Left lung (tissue), 10 donors: ENCODE results near the gene CRACR2A. TPM values are rescaled to one million over a fixed set of nuclear protein-coding genes. Genes with fewer than 3 reads are reported as not detected.

Experiments used
- ATAC-seq: fragments of 200-7000 bp; cut with Tn5 transposase; one replicate; pipeline ENCODE4 v1.9.1; 2020; ENCODE audit warnings: moderate library complexity
- DNase-seq, 4 donors: peaks; one replicate each; pipeline ENCODE4 v3.0.0-alpha.2; 2013 to 2020
- H3K27ac ChIP-seq, 2 donors: fragments of 200-600 bp; sonication (generic) in 1 of 2; one replicate each; pipeline versions ENCODE4 v1.5.0 to v1.8.0; 2020 to 2021
- H3K27me3 ChIP-seq, 2 donors: fragments of 200-600 bp; sonication (generic) in 1 of 2; one replicate each; pipeline versions ENCODE4 v1.5.0 to v1.8.0; 2020 to 2021
- H3K36me3 ChIP-seq, 2 donors: fragments of 200-600 bp; sonication (generic) in 1 of 2; one replicate each; pipeline versions ENCODE4 v1.5.0 to v1.8.0; 2020 to 2021
- H3K4me1 ChIP-seq, 2 donors: fragments of 200-600 bp; one replicate each; pipeline ENCODE4 v1.8.0; 2021
- H3K4me3 ChIP-seq, 2 donors: fragments of 200-600 bp; sonication (generic) in 1 of 2; one replicate each; pipeline versions ENCODE4 v1.5.0 to v1.8.0; 2020 to 2021; ENCODE audit warnings: mild to moderate bottlenecking in 1 of 2
- H3K9me3 ChIP-seq, 2 donors: fragments of 200-600 bp; sonication (generic) in 1 of 2; one replicate each; pipeline versions ENCODE4 v1.5.0 to v1.8.0; 2020 to 2021
- CTCF ChIP-seq, 2 donors: fragments of 200-600 bp; sonication (generic) in 1 of 2; IDR thresholded peaks; one replicate each; pipeline versions ENCODE4 v1.5.0 to v1.8.0; 2021; ENCODE audit warnings: antibody characterized with exemption in 2 of 2
- intact Hi-C, 2 donors: fragments of 100-400 bp; cut with DNase I; formaldehyde crosslinking; loops; one replicate each; pipeline versions ENCODE4 v1.11.2 to v1.14.2; 2022
- polyA plus RNA-seq, 6 donors: library from polyadenylated mRNA; unstranded; fragments of 120-200 nt; gene quantifications; one replicate each; pipeline ENCODE4 v1.2.1, GENCODE V29; 2013; ENCODE audit not compliant: insufficient read length in 6 of 6
- total RNA-seq, 2 donors: library from RNA; stranded (reverse); fragmentation: NEBNext Ultra II Directional; extraction: Animal tissue kit (Norgen Biotek cat#: 25700); gene quantifications; one replicate each; pipeline ENCODE4 v1.2.1, GENCODE V29; 2021
- donor health status: DM: no; HTN: yes; CAD: no.
- donor health status: DM: no; HTN: no; CAD: no.

CRACR2A gene
- total and polyA plus RNA-seq, 8 donors, result 3.2 to 6.5 (median 3.8) TPM

GRCh38 chr12:3641428-3642018 is 111.4 kb downstream of the CRACR2A start:
- Histone ChIP-seq H3K36me3 (peaks cover 0 to 28% of the 10 kb centered on the region in 2 donors), H3K4me1 (no peaks in the 10 kb centered on the region), H3K4me3 (no peak overlapping the region), H3K9me3 (no peaks in the 10 kb centered on the region), H3K27ac (no peak overlapping the region), H3K27me3 (no peaks in the 10 kb centered on the region)
- no peak for DNase-seq
- TF ChIP-seq CTCF (IDR thresholded peaks at IDR 0.05), result no peak
- no peak for ATAC-seq
- intact Hi-C loops, result no loop called here

GRCh38 chr12:3636328-3636727 is 116.6 kb downstream of the CRACR2A start:
- Histone ChIP-seq H3K27me3 (no peaks in the 10 kb centered on the region), H3K4me1 (no peaks in the 10 kb centered on the region), H3K36me3 (peaks cover 0 to 31% of the 10 kb centered on the region in 2 donors), H3K9me3 (no peaks in the 10 kb centered on the region), H3K4me3 (no peak overlapping the region), H3K27ac (no peak overlapping the region)
- DNase-seq (no peak), ATAC-seq (no peak)
- TF ChIP-seq CTCF (IDR thresholded peaks at IDR 0.05), result no peak
- intact Hi-C loops, result no loop called here

DNA sequence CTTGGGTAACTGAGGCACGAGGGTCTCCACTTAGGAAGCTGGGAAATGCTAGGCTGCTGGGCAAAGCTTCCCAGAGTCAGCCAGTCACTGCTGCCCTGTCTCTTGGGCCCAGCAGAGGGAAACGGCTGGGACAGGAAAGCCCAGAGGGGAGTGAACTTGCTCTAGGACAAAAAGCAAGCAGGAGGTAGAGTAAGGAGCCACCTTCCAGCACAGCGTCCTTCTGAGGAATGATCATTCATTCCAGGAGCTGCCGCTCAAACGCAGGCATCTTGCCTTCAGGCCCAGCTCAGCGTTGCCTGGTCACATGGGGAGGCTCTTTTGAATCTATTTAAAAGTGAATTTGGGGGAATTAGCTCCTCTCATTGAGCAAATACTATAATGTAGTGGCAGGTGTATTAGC is 118.6 kb downstream of the CRACR2A start:
- DNase-seq, result no peak
- ATAC-seq, result no peak
- no peak overlapping the region for H3K4me3 ChIP-seq
- no peaks in the 10 kb centered on the region for H3K4me1 ChIP-seq
- H3K27me3 ChIP-seq, result no peaks in the 10 kb centered on the region
- peaks cover 0 to 34% of the 10 kb centered on the region in 2 donors for H3K36me3 ChIP-seq
- H3K27ac ChIP-seq, result no peak overlapping the region
- no peak for TF ChIP-seq CTCF (IDR thresholded peaks at IDR 0.05)
- intact Hi-C loops, result no loop called here
- no peaks in the 10 kb centered on the region for H3K9me3 ChIP-seq

GRCh38 chr12:3633396-3633795 is 119.5 kb downstream of the CRACR2A start:
- no peaks in the 10 kb centered on the region for H3K4me1 ChIP-seq
- no peaks in the 10 kb centered on the region for H3K9me3 ChIP-seq
- H3K27me3 ChIP-seq, result no peaks in the 10 kb centered on the region
- no peak for TF ChIP-seq CTCF (IDR thresholded peaks at IDR 0.05)
- H3K36me3 ChIP-seq, result peaks cover 0 to 34% of the 10 kb centered on the region in 2 donors
- no peak overlapping the region for H3K4me3 ChIP-seq
- DNase-seq, result no peak
- no peak overlapping the region for H3K27ac ChIP-seq
- no peak for ATAC-seq
- intact Hi-C loops, result no loop called here

DNA sequence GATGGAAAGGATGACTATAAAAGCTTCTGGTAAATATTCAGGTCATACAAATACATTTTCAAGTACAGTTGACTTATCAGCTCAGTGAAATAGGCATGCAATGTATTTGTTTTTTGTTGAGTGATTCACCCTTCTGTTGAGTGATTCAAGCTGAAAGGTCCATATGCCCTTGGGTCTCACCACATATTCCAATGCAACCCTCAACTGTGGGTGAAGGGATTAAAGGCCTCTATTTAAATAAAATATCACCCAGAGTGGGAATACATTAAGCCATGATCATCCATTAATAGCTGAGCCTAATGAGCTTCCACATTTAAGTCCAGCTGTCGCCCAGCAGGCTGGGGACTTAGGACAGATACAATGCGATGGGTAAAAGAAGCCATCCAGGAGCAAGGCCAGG is 120.2 kb downstream of the CRACR2A start:
- no peak overlapping the region for H3K27ac ChIP-seq
- no peaks in the 10 kb centered on the region for H3K9me3 ChIP-seq
- H3K36me3 ChIP-seq, result peaks cover 0 to 27% of the 10 kb centered on the region in 2 donors
- no peaks in the 10 kb centered on the region for H3K4me1 ChIP-seq
- intact Hi-C loops, result no loop called here
- DNase-seq (no peak), ATAC-seq (no peak)
- H3K4me3 ChIP-seq, result no peak overlapping the region
- H3K27me3 ChIP-seq, result no peaks in the 10 kb centered on the region
- TF ChIP-seq CTCF (IDR thresholded peaks at IDR 0.05), result no peak
